NOMO-1 (cell line): ENCODE measurements around the gene GOLGA6D.
A peak's percentile ranks its signal among the peaks of the same experiment; 100 is the strongest.
"Not testable (repeated sequence)": the region's sequence is repeated elsewhere in the genome, so short reads cannot be mapped to it uniquely, and the experiment has no call there.

Experiments used
- DNase-seq, 2 experiments: peaks; one replicate each; lab custom pipeline; 2025; ENCODE audit not compliant: unreplicated experiment in 2 of 2; lab: John Stamatoyannopoulos, UW

The GOLGA6D gene

GRCh38 chr15:75328493-75329314 is 46.1 kb downstream of the GOLGA6D start:
- DNase-seq, result no peak

- no peak for DNase-seq
These were observed 46.9 kb downstream of the GOLGA6D start for GRCh38 chr15:75329571-75329970.

DNA sequence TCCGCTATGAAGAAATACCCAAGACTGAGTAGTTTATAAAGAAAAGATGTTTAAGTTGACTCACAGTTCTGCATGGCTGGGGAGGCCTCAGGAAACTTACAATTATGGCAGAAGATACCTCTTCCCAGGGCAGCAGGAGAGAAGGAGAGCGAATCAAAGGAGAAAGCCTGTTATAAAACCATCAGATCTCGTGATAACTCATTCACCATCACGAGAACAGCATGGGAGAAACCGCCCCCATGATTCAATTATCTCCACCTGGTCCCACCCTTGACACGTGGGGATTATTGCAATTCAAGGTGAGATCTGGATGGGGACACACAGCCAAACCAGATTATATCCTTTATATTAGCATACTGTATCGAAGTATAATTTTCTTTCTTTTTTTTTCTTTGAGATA is 49.5 kb downstream of the GOLGA6D start:
- DNase-seq, result not testable (repeated sequence)

GRCh38 chr15:75333654-75334419 is 51.2 kb downstream of the GOLGA6D start:
- not testable (repeated sequence) for DNase-seq

GRCh38 chr15:75335313-75335704 is 52.7 kb downstream of the GOLGA6D start:
- DNase-seq, result peak in 1 of 2 experiments; percentile 26

GRCh38 chr15:75335705-75336355 is 53.2 kb downstream of the GOLGA6D start, which contains the start of gene COMMD4:
Gene COMMD4 (plus strand): TSS chr15:75336063. CDS start chr15:75336090, 27 bp downstream.
- DNase-seq, result peak; percentile 71 to 77

GRCh38 chr15:75338661-75339240 is 56.1 kb downstream of the GOLGA6D start:
- DNase-seq, result no peak

GRCh38 chr15:75339531-75340240 is 57.1 kb downstream of the GOLGA6D start:
- no peak for DNase-seq

DNA sequence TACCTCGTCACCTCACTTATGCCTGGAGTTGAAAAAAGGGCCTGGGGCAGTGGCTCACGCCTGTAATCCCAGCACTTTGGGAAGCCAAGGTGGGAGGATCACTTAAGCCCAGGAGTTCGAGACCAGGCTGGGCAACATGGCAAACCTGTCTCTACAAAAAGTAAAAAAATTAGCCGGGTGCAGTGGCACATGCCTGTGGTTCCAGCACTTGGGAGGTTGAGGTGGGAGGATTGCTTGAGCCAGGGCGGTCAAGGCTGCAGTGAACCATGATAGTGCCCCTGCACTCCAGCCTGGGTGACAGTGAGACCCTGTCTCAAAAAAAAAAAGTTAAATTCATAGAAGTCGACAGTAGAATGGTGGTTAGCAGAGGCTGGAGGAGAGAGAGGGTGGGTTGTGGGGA is 59.6 kb downstream of the GOLGA6D start:
- no peak for DNase-seq

DNA sequence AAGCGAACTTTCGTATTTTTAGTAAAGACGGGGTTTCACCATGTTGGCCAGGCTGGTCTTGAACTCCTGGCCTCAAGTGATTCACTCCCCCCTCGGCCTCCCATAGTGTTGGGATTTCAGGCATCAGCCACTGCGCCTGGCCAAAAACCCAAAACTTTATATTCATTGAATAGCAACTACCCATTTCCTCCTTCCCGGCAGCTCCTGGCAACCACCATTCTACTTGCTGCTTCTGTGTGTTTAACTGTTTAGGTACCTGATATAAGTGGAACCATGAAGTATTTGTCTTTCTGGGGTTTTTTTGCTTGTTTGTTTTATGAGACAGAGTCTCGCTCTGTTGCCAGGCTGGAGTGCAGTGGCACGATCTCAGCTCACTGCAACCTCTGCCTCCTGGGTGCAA is 61.3 kb downstream of the GOLGA6D start:
- peak in 1 of 2 experiments; percentile 5 for DNase-seq
